CD14-positive monocyte (primary cell): Measurements from ENCODE around the gene TCAIM. TPM values are rescaled to one million over a fixed set of nuclear protein-coding genes. Genes with fewer than 3 reads are reported as not detected.

Experiments used
- DNase-seq, 3 donors: peaks; one replicate each; pipeline ENCODE4 v3.0.0-alpha.2; 2011 to 2022
- H2AFZ ChIP-seq: 2 replicates; pipeline ENCODE4 v1.6.0; 2012; ENCODE audit warnings: mild to moderate bottlenecking, low read depth, low read length, inconsistent platforms; ENCODE audit not compliant: insufficient read depth, poor library complexity, severe bottlenecking
- H3K27ac ChIP-seq, 2 donors: 1 replicate in 1 of 2; 2 replicates in 1 of 2; pipeline ENCODE4 v1.5.1; 2012 to 2013; ENCODE audit warnings: low read length in 2 of 2, control low read depth in 1 of 2, inconsistent platforms in 1 of 2, low read depth in 1 of 2, mild to moderate bottlenecking in 1 of 2
- H3K27me3 ChIP-seq, 2 donors: one replicate each; pipeline versions ENCODE4 v1.6.0 to v1.6.1; 2011 to 2013; ENCODE audit warnings: low read length in 2 of 2; ENCODE audit not compliant: control insufficient read depth in 2 of 2, insufficient read depth in 2 of 2
- H3K36me3 ChIP-seq, 2 donors: replicated peaks in 1 of 2; 1 replicate in 1 of 2; 2 replicates in 1 of 2; pipeline versions ENCODE4 v1.5.1 to v1.6.1; 2012 to 2013; ENCODE audit warnings: low read length in 2 of 2, control low read depth in 1 of 2, inconsistent platforms in 1 of 2, mild to moderate bottlenecking in 1 of 2; ENCODE audit not compliant: insufficient read depth in 2 of 2, control insufficient read depth in 1 of 2
- H3K4me1 ChIP-seq, 2 donors: 1 replicate in 1 of 2; 2 replicates in 1 of 2; pipeline versions ENCODE4 v1.5.1 to v1.6.1; 2012 to 2013; ENCODE audit warnings: low read length in 2 of 2, control low read depth in 1 of 2, inconsistent platforms in 1 of 2, mild to moderate bottlenecking in 1 of 2, moderate library complexity in 1 of 2; ENCODE audit not compliant: insufficient read depth in 2 of 2, control insufficient read depth in 1 of 2
- H3K4me2 ChIP-seq: replicated peaks from 2 replicates; pipeline ENCODE3; 2012; ENCODE audit warnings: low read length, moderate library complexity, mild to moderate bottlenecking; ENCODE audit not compliant: poor library complexity, severe bottlenecking; ENCODE audit errors: extremely low read depth
- H3K4me3 ChIP-seq, 3 experiments: fragments of 200-600 bp in 1 of 3; sonication (generic) in 1 of 3; replicated peaks in 1 of 3; 1 replicate in 2 of 3; 2 replicates in 1 of 3; pipeline ENCODE4 v1.5.1; 2011 to 2013; ENCODE audit warnings: low read length in 3 of 3, mild to moderate bottlenecking in 3 of 3, control low read depth in 2 of 3, low read depth in 2 of 3, inconsistent platforms in 1 of 3, moderate library complexity in 1 of 3
- H3K79me2 ChIP-seq: 2 replicates; pipeline ENCODE4 v1.6.0; 2012; ENCODE audit warnings: mild to moderate bottlenecking, control low read depth, inconsistent platforms, low read length, moderate library complexity; ENCODE audit not compliant: insufficient read depth
- H3K9ac ChIP-seq: 2 replicates; pipeline ENCODE4 v1.6.0; 2017; ENCODE audit warnings: low read length, mild to moderate bottlenecking; ENCODE audit not compliant: insufficient read depth, poor library complexity, severe bottlenecking
- H3K9me3 ChIP-seq, 2 donors: replicated peaks in 1 of 2; 1 replicate in 1 of 2; 2 replicates in 1 of 2; pipeline versions ENCODE4 v1.5.1 to v1.6.1; 2012 to 2013; ENCODE audit warnings: low read length in 2 of 2, control low read depth in 1 of 2; ENCODE audit not compliant: control insufficient read depth in 1 of 2, insufficient read depth in 1 of 2
- H4K20me1 ChIP-seq: 2 replicates; pipeline ENCODE4 v1.6.0; 2012; ENCODE audit warnings: mild to moderate bottlenecking, low read length, control low read depth, moderate library complexity; ENCODE audit not compliant: insufficient read depth
- H3K27ac Mint-ChIP-seq, 7 donors: one replicate each; pipeline ENCODE4 v1.8.0; 2020; ENCODE audit warnings: mild to moderate bottlenecking in 7 of 7, mixed read lengths in 7 of 7, moderate library complexity in 6 of 7, inconsistent platforms in 2 of 7
- H3K27me3 Mint-ChIP-seq, 3 donors: one replicate each; pipeline ENCODE4 v1.8.0; 2021 to 2022; ENCODE audit warnings: low read depth in 3 of 3, mild to moderate bottlenecking in 3 of 3, mixed read lengths in 3 of 3, moderate library complexity in 3 of 3, inconsistent platforms in 1 of 3
- H3K36me3 Mint-ChIP-seq, 2 donors: one replicate each; pipeline ENCODE4 v1.8.0; 2020; ENCODE audit warnings: mixed read lengths in 2 of 2, inconsistent platforms in 1 of 2, mild to moderate bottlenecking in 1 of 2
- H3K4me1 Mint-ChIP-seq: one replicate; pipeline ENCODE4 v1.8.0; 2020; ENCODE audit warnings: mild to moderate bottlenecking, mixed read lengths
- H3K4me3 Mint-ChIP-seq, 2 donors: one replicate each; pipeline ENCODE4 v1.8.0; 2020; ENCODE audit warnings: mild to moderate bottlenecking in 2 of 2, mixed read lengths in 2 of 2, moderate library complexity in 1 of 2
- H3K9me3 Mint-ChIP-seq, 7 donors: one replicate each; pipeline ENCODE4 v1.8.0; 2020 to 2022; ENCODE audit warnings: mixed read lengths in 7 of 7, mild to moderate bottlenecking in 6 of 7, moderate library complexity in 6 of 7, inconsistent platforms in 2 of 7
- CTCF ChIP-seq: fragments of 200-600 bp; IDR thresholded peaks from one replicate; pipeline ENCODE4 v1.8.0; 2022; ENCODE audit warnings: antibody characterized with exemption, mild to moderate bottlenecking
- WGBS: methylation state at CpG from one replicate; pipeline ENCODE4 v1.1.5; 2013; ENCODE audit warnings: missing lambda C conversion rate; ENCODE audit not compliant: insufficient coverage; 5-methylcytosine and 5-hydroxymethylcytosine counted together
- intact Hi-C, 2 donors: fragments of 100-400 bp; cut with micrococcal nuclease; formaldehyde crosslinking; loops; one replicate each; pipeline versions ENCODE4 v1.15.0 to v1.15.1; 2023
- polyA plus RNA-seq, 3 donors: library from polyadenylated mRNA; depleted of rRNA in 1 of 3; unstranded in 2 of 3; stranded (reverse) in 1 of 3; fragments of 300-500 nt in 2 of 3; fragments of >200 nt in 1 of 3; fragmentation: Illumina TruSeq in 2 of 3; gene quantifications; 1 replicate in 2 of 3; 2 replicates in 1 of 3; pipeline ENCODE4 v1.2.3, GENCODE V29; 2012 to 2021

Gene TCAIM
- polyA plus RNA-seq, 3 donors: 9.1 to 26.7 (median 20.0) TPM

- Histone ChIP-seq H3K27ac (no peak overlapping the region), H3K27me3 (no peaks in the 10 kb centered on the region), H3K4me2 (no peak overlapping the region), H3K9me3 (no peaks in the 10 kb centered on the region), H2AFZ (no peak overlapping the region), H3K79me2 (no peaks in the 10 kb centered on the region), H3K36me3 (no peaks in the 10 kb centered on the region), H3K4me3 (no peak overlapping the region), H4K20me1 (no peaks in the 10 kb centered on the region), H3K9ac (no peak overlapping the region), H3K4me1 (no peaks in the 10 kb centered on the region)
- H3K27me3 Mint-ChIP-seq: peaks cover 0 to 5% (median 0%) of the 10 kb centered on the region in 3 donors
- peaks cover under 1% of the 10 kb centered on the region for H3K4me1 Mint-ChIP-seq
- WGBS: 100% methylated on average over 1 of the region's 2 CpGs
- H3K4me3 Mint-ChIP-seq: no peak overlapping the region
- peaks cover 4 to 9% of the 10 kb centered on the region in 2 donors for H3K36me3 Mint-ChIP-seq
- DNase-seq: no peak
- H3K9me3 Mint-ChIP-seq: peaks cover 0 to 9% (median 3%) of the 10 kb centered on the region in 7 donors
- no peak overlapping the region for H3K27ac Mint-ChIP-seq
- peak; percentile 20 for TF ChIP-seq CTCF
- intact Hi-C loops: no loop called here
Measured at GRCh38 chr3:44418549-44418948, 80.0 kb downstream of the TCAIM start.

- H3K27me3 Mint-ChIP-seq: peaks cover 0 to 6% (median 0%) of the 10 kb centered on the region in 3 donors
- no peak for DNase-seq
- Histone ChIP-seq H3K27me3 (no peaks in the 10 kb centered on the region), H3K79me2 (no peaks in the 10 kb centered on the region), H3K4me3 (no peak overlapping the region), H4K20me1 (no peaks in the 10 kb centered on the region), H2AFZ (no peak overlapping the region), H3K9me3 (no peaks in the 10 kb centered on the region), H3K36me3 (no peaks in the 10 kb centered on the region), H3K9ac (no peak overlapping the region), H3K4me2 (no peak overlapping the region), H3K27ac (no peak overlapping the region), H3K4me1 (no peaks in the 10 kb centered on the region)
- no peak overlapping the region for H3K4me3 Mint-ChIP-seq
- WGBS: 79% methylated on average over 11 of the region's 11 CpGs
- peaks cover 2% of the 10 kb centered on the region for H3K4me1 Mint-ChIP-seq
- H3K27ac Mint-ChIP-seq: peak overlapping the region in 1 of 7 donors; percentile 0
- peaks cover 4 to 12% of the 10 kb centered on the region in 2 donors for H3K36me3 Mint-ChIP-seq
- peaks cover 0 to 9% (median 3%) of the 10 kb centered on the region in 7 donors for H3K9me3 Mint-ChIP-seq
- intact Hi-C loops: no loop called here
- TF ChIP-seq CTCF: no peak
Measured at GRCh38 chr3:44419116-44419922, 80.8 kb downstream of the TCAIM start.
